Mesothelial cell of epicardium (in vitro differentiated cells): ENCODE data around the gene ALX3. TPM values are rescaled to one million over a fixed set of nuclear protein-coding genes. Genes with fewer than 3 reads are reported as not detected.

Experiments
- DNase-seq, 2 experiments: peaks; one replicate each; pipeline ENCODE4 v3.0.0; 2021; ENCODE audit warnings: low spot score in 2 of 2; ENCODE audit not compliant: unreplicated experiment in 2 of 2
- H3K27ac Mint-ChIP-seq: 2 replicates; pipeline ENCODE4 v1.8.0; 2021; ENCODE audit warnings: mixed read lengths
- H3K27me3 Mint-ChIP-seq: 2 replicates; pipeline ENCODE4 v1.8.0; 2021; ENCODE audit warnings: low read depth, mixed read lengths
- H3K36me3 Mint-ChIP-seq: 2 replicates; pipeline ENCODE4 v1.8.0; 2021; ENCODE audit warnings: mixed read lengths
- H3K4me1 Mint-ChIP-seq: 2 replicates; pipeline ENCODE4 v1.8.0; 2021; ENCODE audit warnings: mixed read lengths
- H3K4me3 Mint-ChIP-seq: 2 replicates; pipeline ENCODE4 v1.8.0; 2021; ENCODE audit warnings: mild to moderate bottlenecking, moderate library complexity, mixed read lengths
- H3K9me3 Mint-ChIP-seq: 2 replicates; pipeline ENCODE4 v1.8.0; 2021; ENCODE audit warnings: mixed read lengths
- total RNA-seq: library from RNA; stranded (reverse); gene quantifications from 3 replicates; pipeline ENCODE4 v1.2.1, GENCODE V29; 2021
- TF ChIP-seq, protein P1 (sequence below): fragments of 200-600 bp; sonication (generic); IDR thresholded peaks from one replicate; pipeline ENCODE4 v1.5.0; 2021; ENCODE audit warnings: antibody characterized with exemption; ENCODE audit not compliant: unreplicated experiment

Gene ALX3
- total RNA-seq, 1 donor from 2014 or later: 127 TPM

GRCh38 chr1:110061341-110061740, 9.1 kb downstream of the ALX3 start:
- Mint-ChIP-seq H3K4me3 (no peak overlapping the region), H3K9me3 (no peaks in the 10 kb centered on the region), H3K36me3 (peaks cover 24% of the 10 kb centered on the region), H3K27me3 (no peaks in the 10 kb centered on the region), H3K27ac (peak overlapping the region; percentile 91), H3K4me1 (peaks cover 92% of the 10 kb centered on the region)
- TF ChIP-seq, protein P1, sequence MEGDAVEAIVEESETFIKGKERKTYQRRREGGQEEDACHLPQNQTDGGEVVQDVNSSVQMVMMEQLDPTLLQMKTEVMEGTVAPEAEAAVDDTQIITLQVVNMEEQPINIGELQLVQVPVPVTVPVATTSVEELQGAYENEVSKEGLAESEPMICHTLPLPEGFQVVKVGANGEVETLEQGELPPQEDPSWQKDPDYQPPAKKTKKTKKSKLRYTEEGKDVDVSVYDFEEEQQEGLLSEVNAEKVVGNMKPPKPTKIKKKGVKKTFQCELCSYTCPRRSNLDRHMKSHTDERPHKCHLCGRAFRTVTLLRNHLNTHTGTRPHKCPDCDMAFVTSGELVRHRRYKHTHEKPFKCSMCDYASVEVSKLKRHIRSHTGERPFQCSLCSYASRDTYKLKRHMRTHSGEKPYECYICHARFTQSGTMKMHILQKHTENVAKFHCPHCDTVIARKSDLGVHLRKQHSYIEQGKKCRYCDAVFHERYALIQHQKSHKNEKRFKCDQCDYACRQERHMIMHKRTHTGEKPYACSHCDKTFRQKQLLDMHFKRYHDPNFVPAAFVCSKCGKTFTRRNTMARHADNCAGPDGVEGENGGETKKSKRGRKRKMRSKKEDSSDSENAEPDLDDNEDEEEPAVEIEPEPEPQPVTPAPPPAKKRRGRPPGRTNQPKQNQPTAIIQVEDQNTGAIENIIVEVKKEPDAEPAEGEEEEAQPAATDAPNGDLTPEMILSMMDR: no peak
- DNase-seq: no peak

GRCh38 chr1:110060662-110061060, 9.8 kb downstream of the ALX3 start:
- Mint-ChIP-seq H3K4me1 (peaks cover 92% of the 10 kb centered on the region), H3K9me3 (no peaks in the 10 kb centered on the region), H3K27ac (peak overlapping the region; percentile 91), H3K4me3 (no peak overlapping the region), H3K36me3 (peaks cover 22% of the 10 kb centered on the region), H3K27me3 (no peaks in the 10 kb centered on the region)
- DNase-seq: no peak
- TF ChIP-seq, protein P1: no peak

GRCh38 chr1:110060034-110060661, 10.3 kb downstream of the ALX3 start:
- H3K36me3 Mint-ChIP-seq: peaks cover 27% of the 10 kb centered on the region
- TF ChIP-seq, protein P1: peak; percentile 88
- peak overlapping the region; percentile 15 for H3K4me3 Mint-ChIP-seq

DNA sequence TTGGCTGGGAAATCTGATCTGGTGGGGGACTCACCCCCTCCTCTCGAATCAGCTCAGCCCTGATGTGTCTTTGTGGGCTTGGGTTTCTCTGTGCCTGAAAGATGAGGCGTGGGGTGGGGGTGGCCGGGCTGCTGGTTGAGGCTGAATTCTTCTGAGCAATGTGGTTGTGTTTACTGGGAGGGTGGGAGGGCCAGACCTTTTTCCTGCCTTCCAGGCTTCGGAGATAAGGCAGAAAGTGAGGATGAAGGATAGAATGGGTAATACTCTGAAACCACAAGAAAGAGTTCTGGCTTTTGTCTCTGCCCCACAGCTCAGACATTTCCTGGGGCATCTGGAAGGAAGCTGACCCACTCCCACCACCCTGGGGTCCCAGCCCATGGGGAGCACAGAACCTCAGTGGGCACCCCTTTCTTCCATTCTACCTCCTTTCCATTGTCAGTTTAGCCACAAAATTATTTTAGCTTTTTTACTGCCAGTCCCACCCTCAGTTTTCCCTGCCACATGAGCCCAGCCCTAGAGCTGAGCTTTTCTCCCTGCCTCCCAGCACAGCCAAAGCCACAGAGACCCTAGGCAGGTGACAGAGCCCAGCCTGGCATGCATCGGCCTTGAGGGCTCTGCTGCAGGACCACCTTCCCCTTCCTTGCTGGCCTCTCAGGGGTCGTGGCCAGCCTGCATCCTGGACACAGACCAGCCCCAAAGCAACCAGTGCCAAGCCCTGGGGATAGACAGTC, 11.2 kb downstream of the ALX3 start:
- H3K27ac Mint-ChIP-seq: peak overlapping the region; percentile 91

More at GRCh38 chr1:110060034-110060661, 10.3 kb downstream of the ALX3 start:
- H3K4me1 Mint-ChIP-seq: peaks cover 92% of the 10 kb centered on the region
- no peaks in the 10 kb centered on the region for H3K9me3 Mint-ChIP-seq
- H3K27me3 Mint-ChIP-seq: no peaks in the 10 kb centered on the region
- DNase-seq: peak in 1 of 2 experiments; percentile 66
- H3K27ac Mint-ChIP-seq: peak overlapping the region; percentile 91

DNA sequence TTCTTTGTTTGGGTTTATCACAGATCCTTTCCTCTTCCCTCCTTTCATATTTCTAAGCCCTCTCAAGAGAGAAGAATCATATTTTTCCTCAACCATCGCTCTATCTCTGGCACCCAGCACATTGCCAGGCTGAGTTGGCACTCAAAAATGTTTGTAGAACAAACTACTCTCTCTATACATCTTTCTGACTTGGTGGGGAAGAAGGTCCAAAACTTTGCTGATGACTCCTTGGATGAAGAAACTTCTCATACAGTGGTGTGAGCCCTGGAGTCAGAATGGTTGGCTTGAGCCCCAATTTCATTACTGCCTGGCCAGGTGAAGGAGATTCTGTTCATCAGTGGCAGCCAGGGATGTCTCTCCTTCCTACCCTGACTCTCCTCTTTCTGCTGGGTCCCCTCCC, 11.9 kb downstream of the ALX3 start:
- TF ChIP-seq, protein P1: no peak
- H3K36me3 Mint-ChIP-seq: peaks cover 31% of the 10 kb centered on the region
- peaks cover 90% of the 10 kb centered on the region for H3K4me1 Mint-ChIP-seq
- DNase-seq: no peak
- peak overlapping the region; percentile 20 for H3K4me3 Mint-ChIP-seq
- peak overlapping the region; percentile 91 for H3K27ac Mint-ChIP-seq
- H3K27me3 Mint-ChIP-seq: no peaks in the 10 kb centered on the region
- no peaks in the 10 kb centered on the region for H3K9me3 Mint-ChIP-seq

More for the DNA sequence above, 11.2 kb downstream of the ALX3 start:
- Mint-ChIP-seq H3K27me3 (no peaks in the 10 kb centered on the region), H3K4me1 (peaks cover 90% of the 10 kb centered on the region), H3K36me3 (peaks cover 26% of the 10 kb centered on the region), H3K4me3 (peak overlapping the region; percentile 1), H3K9me3 (no peaks in the 10 kb centered on the region)
- TF ChIP-seq, protein P1: no peak
- DNase-seq: peak in 1 of 2 experiments; percentile 72
